GM23338 (cell line): Measurements from ENCODE around the gene COL20A1. TPM values are rescaled to one million over a fixed set of nuclear protein-coding genes. Genes with fewer than 3 reads are reported as not detected.

ENCODE experiments used
- CREB1 ChIP-seq: fragments of 250-450 bp; sonication (Bioruptor Pico); IDR thresholded peaks from 2 replicates; pipeline ENCODE4 v1.5.0; 2020; ENCODE audit warnings: low read depth, mild to moderate bottlenecking, moderate library complexity
- EZH2 ChIP-seq: fragments of 200-600 bp; sonication (generic); IDR thresholded peaks from one replicate; pipeline ENCODE4 v1.8.0; 2017; ENCODE audit warnings: antibody characterized with exemption, mild to moderate bottlenecking, low read depth; ENCODE audit not compliant: unreplicated experiment
- EZH2phosphoT487 ChIP-seq: fragments of 200-600 bp; sonication (generic); IDR thresholded peaks from one replicate; pipeline ENCODE4 v1.8.1; 2018; ENCODE audit warnings: antibody characterized with exemption; ENCODE audit not compliant: unreplicated experiment
- JUNB ChIP-seq: IDR thresholded peaks from one replicate; pipeline ENCODE4 v1.6.1; 2016; ENCODE audit warnings: antibody characterized with exemption; ENCODE audit not compliant: unreplicated experiment
- NANOG ChIP-seq: IDR thresholded peaks from 2 replicates; pipeline ENCODE4 v1.6.1; 2016; ENCODE audit warnings: antibody characterized with exemption, borderline replicate concordance
- POLR2AphosphoS5 ChIP-seq: IDR thresholded peaks from 2 replicates; pipeline ENCODE4 v1.6.1; 2016; ENCODE audit warnings: antibody characterized with exemption, low read depth
- ZNF114 ChIP-seq: fragments of 250-450 bp; sonication (Bioruptor Pico); IDR thresholded peaks from 2 replicates; pipeline ENCODE4 v1.5.0; 2020; ENCODE audit warnings: mild to moderate bottlenecking, moderate library complexity
- ZNF331 ChIP-seq: fragments of 250-450 bp; sonication (Bioruptor Pico); IDR thresholded peaks from 2 replicates; pipeline ENCODE4 v1.5.0; 2020; ENCODE audit warnings: low read depth, mild to moderate bottlenecking, moderate library complexity
- ZNF462 ChIP-seq: fragments of 250-450 bp; sonication (Bioruptor Pico); IDR thresholded peaks from 2 replicates; pipeline ENCODE4 v1.5.0; 2020; ENCODE audit warnings: mild to moderate bottlenecking, moderate library complexity
- polyA plus RNA-seq: library from polyadenylated mRNA; unstranded; fragments of >200 nt; fragmentation: Nextera tagmentation; extraction: Ambion mirVana; gene quantifications from 2 replicates; pipeline ENCODE4 v1.2.1, GENCODE V29; 2016
- total RNA-seq: library from RNA; depleted of rRNA; stranded (reverse); fragments of >200 nt; shearing (Covaris generic); gene quantifications from 2 replicates; pipeline ENCODE4 v1.2.3, GENCODE V29; 2014
- TF ChIP-seq, protein P1 (sequence below): IDR thresholded peaks from 2 replicates; pipeline ENCODE4 v1.6.1; 2016; ENCODE audit warnings: antibody characterized with exemption

Gene COL20A1
- total and polyA plus RNA-seq, 2 experiments from 2014 or later = 0.28 to 0.79 TPM

- TF ChIP-seq ZNF462 = no peak
- TF ChIP-seq POLR2AphosphoS5 = no peak
- TF ChIP-seq EZH2phosphoT487 = no peak
- no peak for TF ChIP-seq ZNF114
- TF ChIP-seq, protein P1, sequence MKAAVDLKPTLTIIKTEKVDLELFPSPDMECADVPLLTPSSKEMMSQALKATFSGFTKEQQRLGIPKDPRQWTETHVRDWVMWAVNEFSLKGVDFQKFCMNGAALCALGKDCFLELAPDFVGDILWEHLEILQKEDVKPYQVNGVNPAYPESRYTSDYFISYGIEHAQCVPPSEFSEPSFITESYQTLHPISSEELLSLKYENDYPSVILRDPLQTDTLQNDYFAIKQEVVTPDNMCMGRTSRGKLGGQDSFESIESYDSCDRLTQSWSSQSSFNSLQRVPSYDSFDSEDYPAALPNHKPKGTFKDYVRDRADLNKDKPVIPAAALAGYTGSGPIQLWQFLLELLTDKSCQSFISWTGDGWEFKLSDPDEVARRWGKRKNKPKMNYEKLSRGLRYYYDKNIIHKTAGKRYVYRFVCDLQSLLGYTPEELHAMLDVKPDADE = no peak
- no peak for TF ChIP-seq NANOG
- TF ChIP-seq EZH2 = no peak
- no peak for TF ChIP-seq CREB1
- TF ChIP-seq ZNF331 (CRISPR knock-in tag) = no peak
- no peak for TF ChIP-seq JUNB
These were observed 33.1 kb upstream of the COL20A1 start (continued) for GRCh38 chr20:63259734-63260460.
